Activated effector memory CD4-positive, alpha-beta T cell treated with Interleukin-2 at 50 U/mL for 16 hours (primary cell): ENCODE data around the gene MUC20.
"Not testable (repeated sequence)": the region's sequence is repeated elsewhere in the genome, so short reads cannot be mapped to it uniquely, and the experiment has no call there.

Source experiments
- DNase-seq: peaks from one replicate; pipeline ENCODE4 v3.0.0-alpha.2; 2020

MUC20 gene

DNA sequence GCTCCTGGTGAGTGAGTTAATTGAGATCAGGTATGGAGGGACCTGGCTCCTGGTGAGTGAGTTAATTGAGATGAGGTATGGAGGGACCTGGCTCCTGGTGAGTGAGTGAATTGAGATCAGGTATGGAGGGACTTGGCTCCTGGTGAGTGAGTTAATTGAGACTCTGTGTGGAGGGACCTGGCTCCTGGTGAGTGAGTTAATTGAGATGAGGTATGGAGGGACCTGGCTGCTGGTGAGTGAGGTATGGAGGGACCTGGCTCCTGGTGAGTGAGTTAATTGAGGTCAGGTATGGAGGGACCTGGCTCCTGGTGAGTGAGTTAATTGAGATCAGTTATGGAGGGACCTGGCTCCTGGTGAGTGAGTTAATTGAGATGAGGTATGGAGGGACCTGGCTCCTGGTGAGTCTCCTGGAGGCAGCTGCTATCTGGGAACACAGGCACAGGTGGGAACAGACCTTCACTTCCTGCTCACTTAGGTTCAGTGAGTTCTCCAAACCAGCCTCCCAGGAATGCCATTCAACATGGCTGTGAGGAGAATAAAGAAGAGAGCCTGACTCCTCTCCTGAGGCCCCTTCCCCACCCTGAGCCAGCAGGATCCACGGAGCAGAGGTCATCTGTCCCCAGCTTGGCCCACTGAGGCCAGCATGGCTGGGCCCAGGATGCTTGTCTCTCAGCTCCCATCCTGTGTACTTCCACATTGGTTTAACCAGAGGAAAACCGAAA is 9.5 kb upstream of the MUC20 start:
- DNase-seq = not testable (repeated sequence)

GRCh38 chr3:195711813-195712534 is 8.8 kb upstream of the MUC20 start:
- no peak for DNase-seq

GRCh38 chr3:195712535-195712910 is 8.3 kb upstream of the MUC20 start:
- not testable (repeated sequence) for DNase-seq

GRCh38 chr3:195713150-195713549 is 7.6 kb upstream of the MUC20 start:
- not testable (repeated sequence) for DNase-seq

GRCh38 chr3:195714380-195715011 is 6.3 kb upstream of the MUC20 start:
- DNase-seq = no peak

- no peak for DNase-seq
Measured at GRCh38 chr3:195715134-195715533, 5.6 kb upstream of the MUC20 start.

DNA sequence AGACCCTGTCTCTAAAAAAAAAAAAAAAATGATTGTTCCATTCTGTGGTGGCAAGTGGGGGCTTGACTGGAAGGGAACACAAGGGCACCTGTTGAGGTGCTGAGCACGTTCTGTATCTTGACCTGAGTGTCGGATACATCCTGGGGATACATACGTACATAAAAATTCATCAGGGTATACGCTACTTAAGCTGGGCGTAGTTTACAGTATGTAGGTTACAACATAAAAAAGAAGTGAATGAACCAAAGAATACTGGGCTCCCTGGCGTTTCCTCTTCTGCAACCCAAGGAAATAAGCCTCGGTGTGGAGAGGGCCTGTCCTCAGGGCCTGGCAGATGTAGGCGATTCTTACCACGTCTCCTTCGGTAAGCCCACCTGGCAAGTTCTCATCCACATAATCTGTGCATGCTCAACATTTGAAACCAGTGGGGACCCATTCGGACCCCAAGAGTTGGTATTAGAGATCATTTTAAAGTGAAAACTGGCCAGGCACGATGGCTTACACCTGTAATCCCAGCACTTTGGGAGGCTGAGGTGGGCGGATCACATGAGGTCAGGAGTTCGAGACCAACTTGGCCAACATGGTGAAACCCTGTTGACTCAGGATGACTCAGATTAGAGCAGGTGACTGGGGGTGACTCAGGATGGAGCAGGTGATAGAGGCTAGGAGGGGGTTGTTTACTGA is 5.1 kb upstream of the MUC20 start:
- no peak for DNase-seq

- no peak for DNase-seq
Measured at GRCh38 chr3:195717416-195717815, 3.4 kb upstream of the MUC20 start.

- no peak for DNase-seq
Measured at GRCh38 chr3:195717852-195718476, 2.8 kb upstream of the MUC20 start.

- no peak for DNase-seq
Measured at GRCh38 chr3:195718477-195718984, 2.2 kb upstream of the MUC20 start.

DNA sequence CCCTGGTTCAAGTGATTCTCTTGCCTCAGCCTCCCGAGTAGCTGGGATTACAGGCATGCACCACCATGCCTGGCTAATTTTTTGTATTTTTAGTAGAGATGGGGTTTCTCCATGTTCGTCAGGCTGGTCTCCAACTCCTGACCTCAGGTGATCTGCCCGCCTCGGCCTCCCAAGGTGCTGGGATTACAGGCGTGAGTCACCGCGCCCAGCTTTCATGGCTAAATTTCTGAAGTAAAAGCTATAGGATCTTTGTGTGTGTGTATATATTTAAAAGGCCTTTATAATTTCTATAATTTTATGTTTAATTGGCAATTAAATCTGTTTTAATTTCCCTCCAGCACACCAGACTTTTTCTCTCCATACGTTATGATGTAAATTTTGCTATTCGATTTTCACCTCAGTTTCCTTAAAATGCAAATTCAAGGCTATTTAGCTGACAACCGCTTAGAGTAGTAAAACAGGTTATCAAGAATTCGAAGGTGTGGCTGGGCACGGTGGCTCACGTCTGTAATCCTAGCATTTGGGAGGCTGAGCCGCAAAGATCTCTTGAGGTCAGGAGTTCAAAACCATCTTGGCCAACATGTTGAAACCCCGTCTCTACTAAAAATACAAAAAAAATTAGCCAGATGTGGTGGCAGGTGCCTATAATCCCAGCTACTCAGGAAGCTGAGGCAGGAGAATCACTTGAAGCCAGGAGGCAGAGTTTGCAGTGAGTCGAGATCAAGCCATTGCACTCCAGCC is 1.1 kb upstream of the MUC20 start:
- DNase-seq = not testable (repeated sequence)

DNA sequence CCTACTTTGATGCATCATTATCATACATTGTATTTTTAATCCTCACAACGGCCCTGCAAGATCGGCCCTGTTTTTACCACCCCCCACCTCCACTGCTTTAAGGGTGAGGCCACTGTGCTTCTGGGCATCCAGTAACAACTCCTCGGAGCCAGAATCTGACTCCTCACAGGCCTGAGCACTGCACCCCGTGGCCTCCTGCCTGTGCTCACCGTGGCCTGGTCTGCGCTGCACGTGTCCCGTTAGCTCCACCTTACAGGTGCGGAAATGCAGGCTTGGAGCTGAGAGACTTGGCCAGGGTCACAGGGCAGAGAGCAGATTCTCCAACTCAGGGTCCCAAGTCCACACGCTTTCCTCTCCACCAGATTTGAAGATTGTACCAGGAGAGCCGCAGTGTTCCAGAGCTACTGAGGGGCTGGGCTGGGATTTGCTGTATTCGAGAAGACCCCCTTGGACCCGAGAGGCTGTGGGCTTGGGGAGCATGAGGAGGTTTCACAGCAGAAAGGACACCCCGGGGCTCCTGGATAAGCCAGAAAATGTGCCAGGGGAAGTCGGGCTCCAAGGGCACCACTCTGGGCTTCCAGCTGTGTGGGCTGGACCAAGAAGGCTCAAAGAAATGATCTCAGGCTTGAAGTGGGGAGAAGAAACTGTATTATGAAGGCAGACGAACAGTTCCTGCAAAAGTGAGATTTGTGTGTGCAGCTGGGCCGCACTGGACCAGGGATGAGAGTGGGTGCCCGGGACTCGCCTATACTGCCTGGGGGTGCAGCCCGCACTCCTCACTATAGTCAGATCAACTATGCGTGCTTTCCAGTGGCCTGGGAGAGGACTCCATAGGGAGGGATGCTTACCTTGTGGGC is 1.6 kb downstream of the MUC20 start:
- DNase-seq = not testable (repeated sequence)

DNA sequence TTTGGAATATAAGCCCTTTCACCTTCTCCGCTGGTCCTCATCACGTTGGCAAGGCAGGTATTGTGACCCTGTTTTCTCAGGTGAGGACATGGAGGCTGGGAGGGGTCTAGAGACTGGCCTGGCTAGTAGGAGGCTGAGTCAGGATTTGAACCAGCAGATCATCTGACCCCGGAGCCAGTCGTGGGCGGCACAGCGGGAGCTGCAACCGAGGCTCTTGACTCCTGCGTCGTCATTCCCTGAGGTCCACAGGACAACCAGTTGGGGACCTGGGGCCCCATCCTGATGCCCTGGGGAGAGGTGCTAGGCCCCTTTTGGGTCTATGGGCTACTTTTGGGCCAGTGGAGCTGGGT is 2.2 kb downstream of the MUC20 start:
- not testable (repeated sequence) for DNase-seq

- DNase-seq = not testable (repeated sequence)
Measured at GRCh38 chr3:195724363-195724762, 3.6 kb downstream of the MUC20 start.

DNA sequence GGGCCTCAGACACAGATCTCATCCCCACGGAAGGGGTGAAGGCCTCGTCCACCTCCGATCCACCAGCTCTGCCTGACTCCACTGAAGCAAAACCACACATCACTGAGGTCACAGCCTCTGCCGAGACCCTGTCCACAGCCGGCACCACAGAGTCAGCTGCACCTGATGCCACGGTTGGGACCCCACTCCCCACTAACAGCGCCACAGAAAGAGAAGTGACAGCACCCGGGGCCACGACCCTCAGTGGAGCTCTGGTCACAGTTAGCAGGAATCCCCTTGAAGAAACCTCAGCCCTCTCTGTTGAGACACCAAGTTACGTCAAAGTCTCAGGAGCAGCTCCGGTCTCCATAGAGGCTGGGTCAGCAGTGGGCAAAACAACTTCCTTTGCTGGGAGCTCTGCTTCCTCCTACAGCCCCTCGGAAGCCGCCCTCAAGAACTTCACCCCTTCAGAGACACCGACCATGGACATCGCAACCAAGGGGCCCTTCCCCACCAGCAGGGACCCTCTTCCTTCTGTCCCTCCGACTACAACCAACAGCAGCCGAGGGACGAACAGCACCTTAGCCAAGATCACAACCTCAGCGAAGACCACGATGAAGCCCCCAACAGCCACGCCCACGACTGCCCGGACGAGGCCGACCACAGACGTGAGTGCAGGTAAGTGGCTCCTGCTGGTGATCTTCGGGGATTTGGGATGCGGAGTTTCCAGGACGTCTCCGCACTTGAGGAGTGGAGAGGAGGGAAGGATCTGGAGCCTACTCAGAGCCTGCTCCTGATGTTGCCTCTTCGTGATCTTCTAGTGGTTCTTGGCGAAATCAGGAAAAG is 5.3 kb downstream of the MUC20 start:
- not testable (repeated sequence) for DNase-seq

GRCh38 chr3:195727606-195728195 is 6.9 kb downstream of the MUC20 start:
- no peak for DNase-seq

GRCh38 chr3:195728789-195729188 is 8.0 kb downstream of the MUC20 start:
- not testable (repeated sequence) for DNase-seq

DNA sequence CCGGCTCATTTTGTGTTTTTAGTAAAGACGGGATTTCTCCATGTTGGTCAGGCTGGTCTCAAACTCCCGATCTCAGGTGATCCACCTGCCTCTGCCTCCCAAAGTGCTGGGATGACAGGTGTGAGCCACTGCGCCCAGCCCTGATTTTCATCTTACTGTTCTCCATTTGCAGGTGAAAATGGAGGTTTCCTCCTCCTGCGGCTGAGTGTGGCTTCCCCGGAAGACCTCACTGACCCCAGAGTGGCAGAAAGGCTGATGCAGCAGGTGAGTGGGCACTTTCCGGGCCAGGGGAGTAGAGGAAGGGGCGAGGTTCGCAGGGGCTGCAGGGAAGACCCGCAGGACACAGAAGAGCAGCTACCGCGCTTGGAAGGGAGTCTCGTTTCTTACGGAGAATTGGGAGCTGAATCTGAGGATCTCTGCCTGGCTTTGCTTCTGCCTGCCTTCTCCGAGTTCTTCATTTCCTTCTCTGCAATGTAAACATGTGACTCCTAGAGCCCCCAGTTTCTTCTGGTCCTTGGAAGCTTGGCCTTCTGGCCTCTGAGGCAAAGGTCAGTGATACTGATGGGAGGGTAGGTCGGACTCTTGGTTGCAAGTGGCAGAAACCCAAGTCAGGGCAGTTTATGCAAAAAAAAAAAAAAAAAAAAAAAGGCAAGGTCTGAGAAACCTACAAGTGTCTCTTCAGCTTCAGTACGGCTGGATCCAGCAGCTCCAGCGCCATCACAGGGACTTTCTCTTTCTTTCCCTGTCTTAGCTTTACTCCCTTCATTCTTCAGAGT is 8.9 kb downstream of the MUC20 start:
- DNase-seq = no peak

DNA sequence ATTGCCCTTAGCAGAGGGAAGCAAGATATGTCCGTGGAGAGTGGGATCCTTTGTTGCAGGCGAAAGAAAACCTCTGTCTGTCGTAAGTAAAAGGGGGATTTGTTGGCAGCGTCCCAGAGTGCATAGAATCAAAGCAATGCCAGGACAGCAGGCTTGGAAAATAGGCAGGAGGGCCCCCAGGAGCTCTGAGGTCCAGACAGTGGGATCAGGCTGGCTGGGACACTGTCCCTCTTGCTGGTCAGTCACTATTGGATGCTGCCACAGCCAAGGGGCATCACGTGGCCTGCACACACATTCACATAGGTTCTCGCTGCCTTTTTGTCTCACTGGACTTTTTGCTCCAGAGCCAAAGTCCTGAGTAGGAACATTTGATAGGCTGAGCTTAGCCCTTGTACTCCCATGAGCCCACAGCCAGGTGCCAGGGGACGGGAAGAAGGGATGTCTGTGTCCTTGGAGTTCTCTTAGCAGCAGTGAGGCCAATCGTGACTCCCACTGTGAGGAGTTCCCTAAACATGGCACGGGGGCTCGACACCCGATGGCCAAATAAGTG is 10.7 kb downstream of the MUC20 start:
- DNase-seq = no peak
